ENCODE data around the gene ANKS1B.

The ANKS1B gene

GRCh38 chr12:98699586-98699985 is 1285.2 kb downstream of the ANKS1B start:
- DNase-seq (ENCODE audit: low read depth in 1 of 2, low spot score in 1 of 2), result no peak

- peak in 1 of 2 donors; percentile 12 for DNase-seq (ENCODE audit: low read depth in 1 of 2, low spot score in 1 of 2)
Measured at GRCh38 chr12:98698603-98699463, 1285.9 kb downstream of the ANKS1B start.

DNA sequence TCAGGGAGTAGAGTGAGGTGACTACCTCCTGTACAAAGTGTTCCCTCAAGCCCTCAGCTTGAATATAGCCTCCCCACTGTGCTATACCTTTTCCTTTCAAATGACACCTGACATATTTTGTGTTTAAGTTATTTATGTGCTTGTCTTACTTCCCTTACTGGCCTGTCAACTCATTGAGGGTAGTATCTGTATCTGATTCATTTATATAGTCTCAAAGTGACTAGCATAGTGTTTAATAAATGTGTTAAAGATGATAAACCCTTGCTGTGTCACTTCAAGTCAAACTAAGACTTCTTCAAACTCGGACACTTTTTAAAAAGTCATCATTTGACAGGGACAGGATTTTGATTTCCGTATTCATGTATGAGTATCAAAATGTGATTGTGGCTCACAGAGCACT is 1287.5 kb downstream of the ANKS1B start:
- DNase-seq (ENCODE audit: low read depth in 1 of 2, low spot score in 1 of 2), result no peak

DNA sequence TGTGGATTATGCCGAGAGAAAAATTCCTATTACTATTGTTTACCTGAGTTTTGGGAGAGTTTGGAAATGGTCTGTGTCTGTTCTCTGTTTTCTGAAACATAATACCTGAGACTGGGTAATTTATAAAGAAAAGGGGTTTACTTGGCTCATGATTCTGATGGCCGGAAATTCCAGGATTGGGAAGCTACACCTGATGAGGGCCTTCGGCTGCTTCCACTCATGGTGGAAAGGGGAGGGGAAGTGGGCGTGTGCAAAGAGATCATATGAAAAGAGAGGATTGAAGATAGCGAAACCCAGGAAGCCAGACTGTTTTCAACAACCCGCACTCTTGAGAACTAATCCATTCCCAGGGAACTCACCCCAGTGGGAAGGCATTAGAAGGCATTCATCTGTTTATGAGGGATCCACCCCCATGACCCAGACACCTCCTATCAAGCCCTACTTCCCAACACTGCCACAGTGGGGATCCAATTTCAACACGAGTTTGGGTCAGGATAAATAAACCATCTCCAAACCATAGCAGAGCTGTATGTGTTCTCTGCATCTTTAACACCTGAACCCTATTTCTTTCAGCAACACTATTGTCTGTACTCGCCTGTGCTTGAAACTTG is 1288.6 kb downstream of the ANKS1B start:
- DNase-seq (ENCODE audit: low read depth in 1 of 2, low spot score in 1 of 2), result no peak

DNA sequence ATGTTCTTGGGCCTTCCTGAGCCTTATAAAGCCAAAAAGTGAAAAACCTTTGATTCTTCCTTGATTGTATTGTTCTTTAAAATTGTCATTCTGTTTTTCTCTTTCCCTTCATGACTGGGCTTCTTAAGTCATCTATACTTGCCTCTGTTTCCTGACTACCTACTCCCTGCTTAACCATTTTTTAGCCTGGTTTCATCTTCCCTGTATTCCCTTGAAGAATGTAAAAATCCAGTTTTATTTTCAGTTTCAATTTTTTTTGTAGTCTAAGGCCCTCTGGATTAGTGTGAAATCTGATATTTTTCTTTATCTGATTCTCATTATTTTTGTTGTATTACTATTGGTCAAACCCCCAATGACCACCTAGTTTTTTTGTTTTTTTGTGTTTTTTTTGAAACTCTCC is 1293.4 kb downstream of the ANKS1B start:
- no peak for DNase-seq (ENCODE audit: low read depth in 1 of 2, low spot score in 1 of 2)

DNA sequence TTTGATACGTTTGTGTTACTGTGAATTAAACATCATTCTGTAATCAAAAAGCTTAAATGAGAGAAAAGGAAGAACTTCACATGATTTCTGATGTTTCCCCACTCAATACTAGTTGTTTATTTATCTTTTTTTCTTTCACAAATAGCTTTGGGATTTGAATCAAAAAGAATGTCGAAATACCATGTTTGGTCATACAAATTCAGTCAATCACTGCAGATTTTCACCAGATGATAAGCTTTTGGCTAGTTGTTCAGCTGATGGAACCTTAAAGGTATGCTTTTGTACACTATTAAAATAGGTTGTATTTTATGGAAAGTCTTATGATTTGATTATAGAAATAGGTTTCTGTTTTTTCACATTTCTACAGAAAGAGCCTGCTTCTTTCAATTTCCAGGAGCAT is 1298.1 kb downstream of the ANKS1B start:
- DNase-seq (ENCODE audit: low read depth in 1 of 2, low spot score in 1 of 2), result no peak
